ENCODE data around the gene EFNA5. TPM values are rescaled to one million over a fixed set of nuclear protein-coding genes. Genes with fewer than 3 reads are reported as not detected.

EFNA5 gene
- total RNA-seq, 1 donor from 2014 or later: 12.6 TPM

GRCh38 chr5:107577394-107577950, 93.3 kb downstream of the EFNA5 start:
- H3K27me3 ChIP-seq (ENCODE audit: control insufficient read depth, insufficient read depth, low read length): no peaks in the 10 kb centered on the region

GRCh38 chr5:107576736-107577393, 93.9 kb downstream of the EFNA5 start:
- H3K4me3 ChIP-seq (ENCODE audit: low read depth, low read length): no peak overlapping the region
- no peaks in the 10 kb centered on the region for H3K27me3 ChIP-seq (ENCODE audit: control insufficient read depth, insufficient read depth, low read length)
- TF ChIP-seq CTCF (IDR thresholded peaks at IDR 0.05; ENCODE audit: insufficient read depth, low read length, poor library complexity, severe bottlenecking): no peak
- no peaks in the 10 kb centered on the region for H3K36me3 ChIP-seq (ENCODE audit: control insufficient read depth, insufficient read depth, low read length)
- no peak for DNase-seq (ENCODE audit: low read depth)

More at GRCh38 chr5:107577394-107577950, 93.3 kb downstream of the EFNA5 start:
- no peak overlapping the region for H3K4me3 ChIP-seq (ENCODE audit: low read depth, low read length)
- H3K36me3 ChIP-seq (ENCODE audit: control insufficient read depth, insufficient read depth, low read length): no peaks in the 10 kb centered on the region
- no peak for TF ChIP-seq CTCF (IDR thresholded peaks at IDR 0.05; ENCODE audit: insufficient read depth, low read length, poor library complexity, severe bottlenecking)
- DNase-seq (ENCODE audit: low read depth): no peak

- no peak for TF ChIP-seq CTCF (IDR thresholded peaks at IDR 0.05; ENCODE audit: insufficient read depth, low read length, poor library complexity, severe bottlenecking)
- Histone ChIP-seq H3K27me3 (ENCODE audit: control insufficient read depth, insufficient read depth, low read length) (no peaks in the 10 kb centered on the region), H3K36me3 (ENCODE audit: control insufficient read depth, insufficient read depth, low read length) (no peaks in the 10 kb centered on the region), H3K4me3 (ENCODE audit: low read depth, low read length) (no peak overlapping the region)
- no peak for DNase-seq (ENCODE audit: low read depth)
These were observed 94.6 kb downstream of the EFNA5 start for GRCh38 chr5:107576155-107576554.

- Histone ChIP-seq H3K4me3 (ENCODE audit: low read depth, low read length) (no peak overlapping the region), H3K36me3 (ENCODE audit: control insufficient read depth, insufficient read depth, low read length) (no peaks in the 10 kb centered on the region), H3K27me3 (ENCODE audit: control insufficient read depth, insufficient read depth, low read length) (no peaks in the 10 kb centered on the region)
- no peak for TF ChIP-seq CTCF (IDR thresholded peaks at IDR 0.05; ENCODE audit: insufficient read depth, low read length, poor library complexity, severe bottlenecking)
- DNase-seq (ENCODE audit: low read depth): no peak
These were observed 96.5 kb downstream of the EFNA5 start for GRCh38 chr5:107574287-107574686.

GRCh38 chr5:107572715-107573368, 97.9 kb downstream of the EFNA5 start:
- no peak overlapping the region for H3K4me3 ChIP-seq (ENCODE audit: low read depth, low read length)
- no peaks in the 10 kb centered on the region for H3K27me3 ChIP-seq (ENCODE audit: control insufficient read depth, insufficient read depth, low read length)
- no peak for DNase-seq (ENCODE audit: low read depth)
- no peaks in the 10 kb centered on the region for H3K36me3 ChIP-seq (ENCODE audit: control insufficient read depth, insufficient read depth, low read length)
- TF ChIP-seq CTCF (IDR thresholded peaks at IDR 0.05; ENCODE audit: insufficient read depth, low read length, poor library complexity, severe bottlenecking): no peak
